SK-N-SH (cell line): ENCODE measurements around the gene TACC2. TPM values are rescaled to one million over a fixed set of nuclear protein-coding genes. Genes with fewer than 3 reads are reported as not detected.
A peak's percentile ranks its signal among the peaks of the same experiment; 100 is the strongest.

Source experiments
- CTCF ChIA-PET: fragments of 300-600, 350-600 bp; formaldehyde crosslinking; extraction: SDS; loops from one replicate; lab custom pipeline; 2021; lab: Yijun Ruan, JAX
- POLR2A ChIA-PET: fragments of 350-600 bp; sonication (Branson Sonifier 250); formaldehyde crosslinking; extraction: SDS; loops from one replicate; lab custom pipeline; 2020; ENCODE audit warnings: antibody characterized with exemption, inconsistent platforms; lab: Yijun Ruan, JAX
- DNase-seq: peaks from one replicate; pipeline ENCODE4 v3.0.0; 2012
- H2AFZ ChIP-seq: fragments of 200-600 bp; sonication (generic); 2 replicates; pipeline ENCODE4 v1.8.1; 2016; ENCODE audit warnings: antibody characterized with exemption, mild to moderate bottlenecking, low read depth
- H3F3A ChIP-seq: fragments of 200-600 bp; sonication (generic); replicated peaks from 2 replicates; pipeline ENCODE3; 2016; ENCODE audit warnings: antibody characterized with exemption, mild to moderate bottlenecking; ENCODE audit not compliant: insufficient read depth
- H3K27ac ChIP-seq, 2 experiments: fragments of 200-500 bp in 1 of 2; fragments of 200-600 bp in 1 of 2; sonication (Bioruptor generic) in 1 of 2; sonication (generic), shearing (Covaris generic) in 1 of 2; 2 replicates each; pipeline versions ENCODE4 v1.5.1 to v1.6.1; 2014 to 2016; ENCODE audit warnings: low read depth in 2 of 2, inconsistent platforms in 1 of 2, low read length in 1 of 2, mild to moderate bottlenecking in 1 of 2, mixed read lengths in 1 of 2
- H3K27me3 ChIP-seq: fragments of 200-600 bp; sonication (generic), shearing (Covaris generic); 2 replicates; pipeline ENCODE4 v1.6.1; 2016; ENCODE audit warnings: mixed run types; ENCODE audit not compliant: insufficient read depth
- H3K36me3 ChIP-seq, 2 experiments: fragments of 200-500 bp in 1 of 2; fragments of 200-600 bp in 1 of 2; sonication (Bioruptor generic) in 1 of 2; sonication (generic) in 1 of 2; replicated peaks in 1 of 2; 2 replicates each; pipeline versions ENCODE3 to v1.5.1; 2014 to 2016; ENCODE audit warnings: low read length in 1 of 2, mild to moderate bottlenecking in 1 of 2; ENCODE audit not compliant: insufficient read depth in 2 of 2, control insufficient read depth in 1 of 2
- H3K4me1 ChIP-seq, 2 experiments: fragments of 200-500 bp in 1 of 2; fragments of 200-600 bp in 1 of 2; sonication (Bioruptor generic) in 1 of 2; sonication (generic), shearing (Covaris generic) in 1 of 2; 2 replicates each; pipeline versions ENCODE4 v1.5.1 to v1.6.1; 2014 to 2016; ENCODE audit warnings: low read depth in 1 of 2, low read length in 1 of 2, mixed run types in 1 of 2; ENCODE audit not compliant: insufficient read depth in 2 of 2, control insufficient read depth in 1 of 2
- H3K4me2 ChIP-seq: fragments of 200-600 bp; sonication (generic), shearing (Covaris generic); 2 replicates; pipeline ENCODE4 v1.6.1; 2017; ENCODE audit warnings: mixed run types
- H3K4me3 ChIP-seq, 2 experiments: fragments of 200-500 bp in 1 of 2; fragments of 200-600 bp in 1 of 2; sonication (Bioruptor generic) in 1 of 2; sonication (generic), shearing (Covaris generic) in 1 of 2; 2 replicates each; pipeline versions ENCODE4 v1.5.1 to v1.8.1; 2014 to 2016; ENCODE audit warnings: low read depth in 2 of 2, inconsistent platforms in 1 of 2, low read length in 1 of 2, mild to moderate bottlenecking in 1 of 2, mixed read lengths in 1 of 2, moderate library complexity in 1 of 2
- H3K79me2 ChIP-seq: fragments of 200-600 bp; sonication (generic); 2 replicates; pipeline ENCODE4 v1.8.1; 2017; ENCODE audit warnings: mild to moderate bottlenecking; ENCODE audit not compliant: insufficient read depth
- H3K9ac ChIP-seq: fragments of 200-600 bp; sonication (generic); 2 replicates; pipeline ENCODE4 v1.6.1; 2017; ENCODE audit warnings: mixed run types
- H3K9me2 ChIP-seq: fragments of 200-600 bp; sonication (generic); 2 replicates; pipeline ENCODE4 v1.6.1; 2017; ENCODE audit warnings: mixed run types
- H3K9me3 ChIP-seq: fragments of 200-600 bp; sonication (generic); 2 replicates; pipeline ENCODE4 v1.6.1; 2017; ENCODE audit warnings: mixed run types, mild to moderate bottlenecking, moderate library complexity
- H4K20me1 ChIP-seq: fragments of 200-600 bp; sonication (generic); 2 replicates; pipeline ENCODE4 v1.6.1; 2017; ENCODE audit warnings: mild to moderate bottlenecking, mixed run types; ENCODE audit not compliant: insufficient read depth
- FOSL2 ChIP-seq: IDR thresholded peaks from 2 replicates; pipeline ENCODE4 v1.4.0; 2012; ENCODE audit warnings: low read depth, mild to moderate bottlenecking, moderate library complexity, borderline replicate concordance
- GABPA ChIP-seq: IDR thresholded peaks from 2 replicates; pipeline ENCODE4 v1.4.0; 2012; ENCODE audit warnings: low read depth, mild to moderate bottlenecking
- MAX ChIP-seq: IDR thresholded peaks from 2 replicates; pipeline ENCODE4 v1.4.0; 2012; ENCODE audit warnings: low read depth
- MXI1 ChIP-seq: IDR thresholded peaks from 2 replicates; pipeline ENCODE4 v1.6.1; 2012; ENCODE audit warnings: mild to moderate bottlenecking, low read depth, low read length, improper control_type of control experiment
- NFIC ChIP-seq: IDR thresholded peaks from 2 replicates; pipeline ENCODE4 v1.4.0; 2012; ENCODE audit warnings: borderline replicate concordance
- NRF1 ChIP-seq: IDR thresholded peaks from 2 replicates; pipeline ENCODE4 v1.6.1; 2012; ENCODE audit warnings: low read depth, mild to moderate bottlenecking, low read length
- PBX3 ChIP-seq: IDR thresholded peaks from 2 replicates; pipeline ENCODE4; 2012
- POLR2AphosphoS5 ChIP-seq: IDR thresholded peaks from 2 replicates; pipeline ENCODE4 v1.6.1; 2012; ENCODE audit warnings: low read depth, low read length
- RAD21 ChIP-seq: IDR thresholded peaks from 2 replicates; pipeline ENCODE4 v1.6.1; 2012; ENCODE audit warnings: mild to moderate bottlenecking, low read length
- SIN3A ChIP-seq: IDR thresholded peaks from 2 replicates; pipeline ENCODE4 v1.6.1; 2012; ENCODE audit warnings: low read depth, mild to moderate bottlenecking, low read length, moderate library complexity, borderline replicate concordance
- TEAD4 ChIP-seq: IDR thresholded peaks from 2 replicates; pipeline ENCODE4 v1.4.0; 2012; ENCODE audit warnings: mild to moderate bottlenecking, borderline replicate concordance; ENCODE audit not compliant: insufficient read depth
- USF1 ChIP-seq: IDR thresholded peaks from 2 replicates; pipeline ENCODE4 v1.4.0; 2012; ENCODE audit warnings: low read depth, borderline replicate concordance
- YY1 ChIP-seq: IDR thresholded peaks from 2 replicates; pipeline ENCODE4 v1.4.0; 2012; ENCODE audit warnings: low read depth, mild to moderate bottlenecking
- ZBTB33 ChIP-seq: IDR thresholded peaks from 2 replicates; pipeline ENCODE4 v1.4.0; 2012; ENCODE audit warnings: low read depth, borderline replicate concordance
- WGBS: methylation state at CpG from one replicate; pipeline ENCODE4 v1.1.6; 2017; ENCODE audit warnings: low lambda C conversion rate; 5-methylcytosine and 5-hydroxymethylcytosine counted together
- polyA plus RNA-seq, 3 experiments: library from polyadenylated mRNA; depleted of rRNA; stranded (reverse); fragments of >200 nt; gene quantifications; 2 replicates each; pipeline ENCODE4 v1.2.3, GENCODE V29; 2012

Gene TACC2
- polyA plus RNA-seq, 1 of the 3 experiments (the other 2 are of a cell fraction) = 8.8 TPM

DNA sequence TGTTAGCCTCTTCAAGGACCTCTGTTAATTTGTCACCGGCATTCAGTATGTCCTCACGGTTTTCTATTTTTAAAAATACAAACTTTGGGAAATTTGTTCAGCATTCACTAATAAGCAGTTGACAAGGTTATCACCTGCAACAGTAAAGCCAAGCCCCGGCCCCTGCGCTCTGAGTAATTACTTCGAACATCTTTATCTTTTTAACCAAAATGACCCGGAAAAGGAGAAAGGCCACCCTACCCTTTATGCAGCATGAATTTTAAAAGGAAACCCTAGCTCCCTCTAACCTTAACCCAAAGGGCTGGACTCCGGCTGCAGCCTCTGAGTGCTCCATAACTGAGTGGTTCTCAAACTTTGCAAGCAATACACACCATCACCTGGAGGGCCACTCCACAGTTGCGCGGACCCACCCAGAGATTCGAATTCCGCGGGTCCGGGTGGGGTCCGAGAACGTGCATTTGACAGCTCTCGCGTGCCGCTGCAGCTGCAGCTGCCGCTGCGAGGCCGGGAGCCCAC, 14.9 kb upstream of the TACC2 start:
- H3K27ac ChIP-seq = peak overlapping the region; percentile 81 to 94; a peak in 3 of 4 replicates
- H4K20me1 ChIP-seq = no peaks in the 10 kb centered on the region
- peak; percentile 82; the same call in 1 of the 2 replicates for TF ChIP-seq SIN3A
- no peak for TF ChIP-seq ZBTB33
- no peak for TF ChIP-seq FOSL2
- TF ChIP-seq MXI1 = peak; percentile 87; the same call in 1 of the 2 replicates
- H3K9me2 ChIP-seq = no peaks in the 10 kb centered on the region
- H3K36me3 ChIP-seq = peaks cover 1 to 12% of the 10 kb centered on the region in 2 experiments
- peak overlapping the region; percentile 96 for H3K9ac ChIP-seq
- peak overlapping the region; percentile 82 to 98 for H3K4me3 ChIP-seq
- no peaks in the 10 kb centered on the region for H3K9me3 ChIP-seq
- WGBS = 28% methylated on average over 10 of the region's 21 CpGs
- H3F3A ChIP-seq = peaks cover 8% of the 10 kb centered on the region
- ChIA-PET POLR2A (interaction anchor here (0.9 to 2.1 kb wide), 5 partner anchors 12 to 189 kb away, joined by 3 to 14 read pairs (median 3); partner anchors contain the start of gene ATE1), CTCF (interaction anchor here (0.7 to 2.7 kb wide), 13 partner anchors 11 to 242 kb away, joined by 3 to 13 read pairs (median 5); no protein-coding TSS in a partner anchor)
- H2AFZ ChIP-seq = peak overlapping the region; percentile 87
- peaks cover 0 to 13% of the 10 kb centered on the region in 2 experiments; a peak in 2 of 4 replicates for H3K4me1 ChIP-seq
- no peaks in the 10 kb centered on the region for H3K27me3 ChIP-seq
- peaks cover 13% of the 10 kb centered on the region for H3K79me2 ChIP-seq
- no peak for DNase-seq
- peak overlapping the region; percentile 99 for H3K4me2 ChIP-seq

DNA sequence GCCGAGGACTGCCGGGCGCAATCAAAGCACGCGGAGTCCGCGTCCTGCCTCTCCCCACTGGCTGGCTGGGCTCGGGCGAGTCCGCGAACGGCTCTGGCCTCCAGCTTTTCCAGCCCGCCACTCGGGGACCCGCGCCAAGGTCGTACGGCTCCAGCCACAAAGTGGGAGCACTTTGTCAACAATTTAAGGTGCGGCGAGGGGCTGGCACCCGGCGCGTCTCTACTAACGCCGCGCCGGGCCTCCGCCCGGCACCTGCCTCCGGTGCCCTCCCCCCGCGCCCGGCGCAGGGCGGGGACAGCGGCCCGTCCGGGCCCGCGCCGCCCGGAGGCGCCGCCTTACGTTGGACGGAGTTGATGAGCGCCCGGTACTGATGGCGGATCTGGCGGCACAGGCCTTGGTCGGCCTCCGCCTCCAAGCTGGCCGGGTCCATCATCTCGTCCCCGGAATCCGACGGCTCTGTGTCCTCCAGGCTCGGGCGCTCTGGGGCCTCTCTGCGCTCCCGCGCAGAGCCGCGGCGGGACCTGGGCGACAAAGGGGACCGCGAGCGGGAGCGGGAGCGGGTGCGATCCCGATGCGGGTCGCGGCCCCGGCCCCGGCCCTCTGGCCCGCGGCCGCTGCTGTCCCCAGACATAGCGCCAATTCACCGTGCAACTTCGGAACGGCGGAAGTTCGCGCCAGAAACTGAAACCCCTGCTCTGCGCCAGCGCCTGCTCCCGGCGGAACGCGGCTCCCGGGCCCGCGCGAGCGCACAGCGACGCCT, 14.2 kb upstream of the TACC2 start, which contains the start of gene NSMCE4A:
Gene NSMCE4A (minus strand): TSS at position 683 of the 760 bp plus-strand sequence. CDS start 52 bp downstream, at position 631.
- TF ChIP-seq YY1 = peak; percentile 79
- no peak for TF ChIP-seq RAD21
- 0 out of 2 replicates have a peak, but pooled peaks have one; percentile 5 for TF ChIP-seq NFIC
- TF ChIP-seq GABPA = peak; percentile 57; the same call in 1 of the 2 replicates
- peak; percentile 80 for TF ChIP-seq MAX
- peak; percentile 64; the same call in 1 of the 2 replicates for TF ChIP-seq SIN3A
- 0 out of 2 replicates have a peak, but pooled peaks have one; percentile 3 for TF ChIP-seq USF1
- TF ChIP-seq POLR2AphosphoS5 = peak; percentile 68
- no peak; the same call in 1 of the 2 replicates for TF ChIP-seq TEAD4
- TF ChIP-seq NRF1 = peak; percentile 38; the same call in 1 of the 2 replicates
- no peak for TF ChIP-seq PBX3
- H3K9me2 ChIP-seq = no peaks in the 10 kb centered on the region
- peak within 1 kb of the TSS; percentile 99 for H3K4me2 ChIP-seq
- peaks cover 0 to 13% of the 10 kb centered on the region in 2 experiments; a peak in 2 of 4 replicates for H3K4me1 ChIP-seq
- peaks cover 0 to 12% of the 10 kb centered on the region in 2 experiments for H3K36me3 ChIP-seq
- peak; percentile 95 for DNase-seq
- ChIA-PET POLR2A (interaction anchor here (0.9 to 2.1 kb wide), 6 partner anchors 13 to 189 kb away, joined by 3 to 14 read pairs (median 3); partner anchors contain the start of gene ATE1), CTCF (interaction anchor here (0.6 to 2.7 kb wide), 24 partner anchors 9 to 1236 kb away, joined by 3 to 13 read pairs (median 3); no protein-coding TSS in a partner anchor)
- peak within 1 kb of the TSS; percentile 96 for H3K9ac ChIP-seq
- H4K20me1 ChIP-seq = no peaks in the 10 kb centered on the region
- WGBS = 0% methylated on average over 1 of the region's 101 CpGs
- H3F3A ChIP-seq = peaks cover 8% of the 10 kb centered on the region
- peak within 1 kb of the TSS; percentile 82 to 98 for H3K4me3 ChIP-seq
- H3K79me2 ChIP-seq = peaks cover 13% of the 10 kb centered on the region
- H3K27ac ChIP-seq = peak within 1 kb of the TSS; percentile 81 to 94
- no peaks in the 10 kb centered on the region for H3K9me3 ChIP-seq
- no peaks in the 10 kb centered on the region for H3K27me3 ChIP-seq
- peak within 1 kb of the TSS; percentile 87 for H2AFZ ChIP-seq
